RWPE2 (cell line): ENCODE results near the gene PKIB.

ENCODE experiments used
- ATAC-seq: fragments of 200-7000 bp; cut with Tn5 transposase; 3 replicates; pipeline ENCODE4 v1.9.1; 2021; ENCODE audit warnings: low read depth
- DNase-seq: peaks from one replicate; pipeline ENCODE4 v3.0.0-alpha.2; 2020; ENCODE audit warnings: low spot score
- H3K27ac ChIP-seq: fragments of 450-650 bp; 2 replicates; pipeline ENCODE4 v1.5.1; 2017; ENCODE audit warnings: mild to moderate bottlenecking; ENCODE audit not compliant: poor library complexity, severe bottlenecking
- H3K27me3 ChIP-seq: fragments of 250-450 bp; sonication (Bioruptor Pico); 2 replicates; pipeline ENCODE4 v1.5.1; 2021; ENCODE audit warnings: mild to moderate bottlenecking, moderate library complexity; ENCODE audit not compliant: insufficient read depth, poor library complexity, severe bottlenecking
- H3K36me3 ChIP-seq: fragments of 250-450 bp; sonication (Bioruptor Pico); 2 replicates; pipeline ENCODE4 v1.5.1; 2020; ENCODE audit warnings: low read depth, mild to moderate bottlenecking, moderate library complexity
- H3K4me1 ChIP-seq: fragments of 250-450 bp; sonication (Bioruptor Pico); 2 replicates; pipeline ENCODE4 v1.5.1; 2021; ENCODE audit warnings: mild to moderate bottlenecking, moderate library complexity; ENCODE audit not compliant: insufficient read depth, poor library complexity, severe bottlenecking
- H3K4me3 ChIP-seq: fragments of 250-450 bp; sonication (Bioruptor Pico); 2 replicates; pipeline ENCODE4 v1.5.1; 2021; ENCODE audit warnings: mild to moderate bottlenecking, moderate library complexity; ENCODE audit not compliant: severe bottlenecking
- H3K9me3 ChIP-seq: fragments of 250-450 bp; sonication (Bioruptor Pico); 2 replicates; pipeline ENCODE4 v1.5.1; 2021; ENCODE audit warnings: mild to moderate bottlenecking, moderate library complexity; ENCODE audit not compliant: severe bottlenecking
- CTCF ChIP-seq: fragments of 450-650 bp; IDR thresholded peaks from one replicate; pipeline ENCODE4 v1.5.1; 2017; ENCODE audit warnings: mild to moderate bottlenecking, moderate library complexity; ENCODE audit not compliant: poor library complexity, severe bottlenecking

The PKIB gene

GRCh38 chr6:122694075-122694474 lies 83.9 kb downstream of the PKIB start:
- no peaks in the 10 kb centered on the region for H3K27me3 ChIP-seq
- no peak for TF ChIP-seq CTCF
- DNase-seq (no peak), ATAC-seq (no peak)
- H3K9me3 ChIP-seq: no peaks in the 10 kb centered on the region
- H3K4me3 ChIP-seq: no peak overlapping the region
- H3K27ac ChIP-seq: no peak overlapping the region
- no peaks in the 10 kb centered on the region for H3K36me3 ChIP-seq
- peaks cover 21% of the 10 kb centered on the region for H3K4me1 ChIP-seq

- DNase-seq (no peak), ATAC-seq (no peak)
- Histone ChIP-seq H3K4me3 (no peak overlapping the region), H3K27me3 (no peaks in the 10 kb centered on the region), H3K9me3 (no peaks in the 10 kb centered on the region), H3K27ac (peak overlapping the region; percentile 86), H3K4me1 (peaks cover 21% of the 10 kb centered on the region), H3K36me3 (no peaks in the 10 kb centered on the region)
- no peak for TF ChIP-seq CTCF
These were observed 84.4 kb downstream of the PKIB start for GRCh38 chr6:122694602-122695001.

- no peaks in the 10 kb centered on the region for H3K36me3 ChIP-seq
- no peak for ATAC-seq
- no peak overlapping the region for H3K4me3 ChIP-seq
- DNase-seq: no peak
- no peak for TF ChIP-seq CTCF
- no peaks in the 10 kb centered on the region for H3K9me3 ChIP-seq
- H3K27ac ChIP-seq: peak overlapping the region; percentile 86
- no peaks in the 10 kb centered on the region for H3K27me3 ChIP-seq
- peaks cover 21% of the 10 kb centered on the region for H3K4me1 ChIP-seq
These were observed 85.0 kb downstream of the PKIB start for GRCh38 chr6:122695188-122695587.

- H3K27ac ChIP-seq: peak overlapping the region; percentile 86
- TF ChIP-seq CTCF: no peak
- no peak overlapping the region for H3K4me3 ChIP-seq
- H3K4me1 ChIP-seq: peaks cover 21% of the 10 kb centered on the region
- H3K27me3 ChIP-seq: no peaks in the 10 kb centered on the region
- no peak for DNase-seq
- H3K36me3 ChIP-seq: no peaks in the 10 kb centered on the region
- ATAC-seq: peak; percentile 68
- no peaks in the 10 kb centered on the region for H3K9me3 ChIP-seq
These were observed 85.9 kb downstream of the PKIB start for GRCh38 chr6:122696079-122696478.

- no peaks in the 10 kb centered on the region for H3K27me3 ChIP-seq
- H3K9me3 ChIP-seq: no peaks in the 10 kb centered on the region
- H3K36me3 ChIP-seq: no peaks in the 10 kb centered on the region
- H3K4me3 ChIP-seq: no peak overlapping the region
- ATAC-seq (peak; percentile 89), DNase-seq (no peak)
- TF ChIP-seq CTCF: no peak
- H3K4me1 ChIP-seq: peaks cover 21% of the 10 kb centered on the region
- peak overlapping the region; percentile 86 for H3K27ac ChIP-seq
These were observed 86.6 kb downstream of the PKIB start for GRCh38 chr6:122696853-122697252.
